Transverse colon (tissue), 3 donors: ENCODE data around the gene AVP.

ENCODE experiments used
- EP300 ChIP-seq: sonication (generic); formaldehyde crosslinking; IDR thresholded peaks from one replicate; pipeline ENCODE4 v1.6.1; 2017; ENCODE audit warnings: antibody characterized with exemption, low read depth
- TF ChIP-seq, protein P1 (sequence below), 5 experiments: fragments of 200-600 bp in 3 of 5; fragments of 450-650 bp in 2 of 5; sonication (generic) in 3 of 5; IDR thresholded peaks; 1 replicate in 2 of 5; 2 replicates in 3 of 5; pipeline ENCODE4 v1.5.1; 2016 to 2017; ENCODE audit warnings: antibody characterized with exemption in 5 of 5, inconsistent platforms in 3 of 5, mild to moderate bottlenecking in 2 of 5, moderate library complexity in 1 of 5

DNA sequence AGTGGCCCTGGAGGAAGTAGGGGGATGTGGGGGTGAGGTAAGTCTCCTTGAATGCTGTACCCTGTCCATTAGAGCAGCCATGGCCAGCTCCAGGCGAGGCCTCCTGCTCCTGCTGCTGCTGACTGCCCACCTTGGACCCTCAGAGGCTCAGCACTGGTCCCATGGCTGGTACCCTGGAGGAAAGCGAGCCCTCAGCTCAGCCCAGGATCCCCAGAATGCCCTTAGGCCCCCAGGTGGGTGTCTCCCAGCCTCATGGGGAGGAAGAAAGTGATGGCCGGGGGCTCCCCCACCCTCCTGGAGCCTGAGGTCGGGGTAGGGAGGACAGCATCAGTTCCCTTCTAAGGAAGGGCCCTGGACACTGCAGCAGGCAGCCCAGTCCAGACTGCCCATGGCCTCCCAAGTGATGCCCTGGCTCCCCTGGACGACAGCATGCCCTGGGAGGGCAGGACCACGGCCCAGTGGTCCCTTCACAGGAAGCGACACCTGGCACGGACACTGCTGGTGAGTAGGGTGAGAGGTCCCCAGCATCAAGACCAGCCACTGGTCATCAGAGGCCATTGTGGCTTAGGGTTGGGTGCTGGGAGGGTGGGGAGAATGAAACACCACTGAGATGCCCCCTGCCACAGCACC lies 40.1 kb downstream of the AVP start:
- no peak for TF ChIP-seq EP300
- TF ChIP-seq, protein P1, sequence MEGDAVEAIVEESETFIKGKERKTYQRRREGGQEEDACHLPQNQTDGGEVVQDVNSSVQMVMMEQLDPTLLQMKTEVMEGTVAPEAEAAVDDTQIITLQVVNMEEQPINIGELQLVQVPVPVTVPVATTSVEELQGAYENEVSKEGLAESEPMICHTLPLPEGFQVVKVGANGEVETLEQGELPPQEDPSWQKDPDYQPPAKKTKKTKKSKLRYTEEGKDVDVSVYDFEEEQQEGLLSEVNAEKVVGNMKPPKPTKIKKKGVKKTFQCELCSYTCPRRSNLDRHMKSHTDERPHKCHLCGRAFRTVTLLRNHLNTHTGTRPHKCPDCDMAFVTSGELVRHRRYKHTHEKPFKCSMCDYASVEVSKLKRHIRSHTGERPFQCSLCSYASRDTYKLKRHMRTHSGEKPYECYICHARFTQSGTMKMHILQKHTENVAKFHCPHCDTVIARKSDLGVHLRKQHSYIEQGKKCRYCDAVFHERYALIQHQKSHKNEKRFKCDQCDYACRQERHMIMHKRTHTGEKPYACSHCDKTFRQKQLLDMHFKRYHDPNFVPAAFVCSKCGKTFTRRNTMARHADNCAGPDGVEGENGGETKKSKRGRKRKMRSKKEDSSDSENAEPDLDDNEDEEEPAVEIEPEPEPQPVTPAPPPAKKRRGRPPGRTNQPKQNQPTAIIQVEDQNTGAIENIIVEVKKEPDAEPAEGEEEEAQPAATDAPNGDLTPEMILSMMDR (IDR thresholded peaks at IDR 0.05) = no peak
